H1 (cell line): Measurements from ENCODE around the gene VPS13A.

ENCODE experiments used
- ATF2 ChIP-seq: IDR thresholded peaks from 2 replicates; pipeline ENCODE4 v1.6.1; 2012; ENCODE audit warnings: low read length, inconsistent platforms
- CTCF ChIP-seq, 3 experiments: IDR thresholded peaks; 1 replicate in 2 of 3; 2 replicates in 1 of 3; pipeline versions ENCODE4 v1.5.1 to v1.6.1; 2011; ENCODE audit warnings: low read length in 3 of 3, mild to moderate bottlenecking in 3 of 3, inconsistent platforms in 2 of 3, low read depth in 1 of 3, moderate library complexity in 1 of 3; ENCODE audit not compliant: insufficient read depth in 1 of 3; ENCODE audit errors: control extremely low read depth in 1 of 3
- MAFK ChIP-seq: IDR thresholded peaks from 2 replicates; pipeline ENCODE4 v1.6.1; 2012; ENCODE audit warnings: low read depth, mild to moderate bottlenecking, improper control_type of control experiment, low read length
- YY1 ChIP-seq: IDR thresholded peaks from 2 replicates; pipeline ENCODE4 v1.6.1; 2011; ENCODE audit warnings: low read depth, mild to moderate bottlenecking, low read length

GRCh38 chr9:77175151-77175550 is 2.2 kb upstream of the VPS13A start:
- TF ChIP-seq CTCF (IDR thresholded peaks at IDR 0.05; ENCODE audit: control extremely low read depth in 1 of 3, insufficient read depth in 1 of 3, low read depth in 1 of 3, low read length in 3 of 3) (no peak), MAFK (no peak), YY1 (no peak), ATF2 (no peak)
